Endothelial cell (in vitro differentiated cells): ENCODE results near the gene TMPO. TPM values are rescaled to one million over a fixed set of nuclear protein-coding genes. Genes with fewer than 3 reads are reported as not detected.

Experiments used
- DNase-seq: peaks from one replicate; pipeline ENCODE4 v3.0.0; 2021; ENCODE audit warnings: low spot score
- H3K27ac Mint-ChIP-seq: one replicate; pipeline ENCODE4 v1.8.0; 2021; ENCODE audit warnings: mixed read lengths, inconsistent platforms; ENCODE audit not compliant: unreplicated experiment
- H3K27me3 Mint-ChIP-seq: one replicate; pipeline ENCODE4 v1.8.0; 2021; ENCODE audit warnings: mild to moderate bottlenecking, moderate library complexity, mixed read lengths, inconsistent platforms; ENCODE audit not compliant: unreplicated experiment
- H3K36me3 Mint-ChIP-seq: one replicate; pipeline ENCODE4 v1.8.0; 2021; ENCODE audit warnings: mild to moderate bottlenecking, low read depth, mixed read lengths, inconsistent platforms; ENCODE audit not compliant: unreplicated experiment
- H3K4me1 Mint-ChIP-seq: one replicate; pipeline ENCODE4 v1.8.0; 2021; ENCODE audit warnings: mild to moderate bottlenecking, mixed read lengths, inconsistent platforms; ENCODE audit not compliant: unreplicated experiment
- H3K4me3 Mint-ChIP-seq: one replicate; pipeline ENCODE4 v1.8.0; 2021; ENCODE audit warnings: mild to moderate bottlenecking, mixed read lengths, inconsistent platforms; ENCODE audit not compliant: unreplicated experiment
- H3K9me3 Mint-ChIP-seq: one replicate; pipeline ENCODE4 v1.8.0; 2021; ENCODE audit warnings: mixed read lengths, inconsistent platforms; ENCODE audit not compliant: unreplicated experiment
- CTCF ChIP-seq: fragments of 200-600 bp; sonication (generic); IDR thresholded peaks from one replicate; pipeline ENCODE4 v1.5.0; 2021; ENCODE audit warnings: antibody characterized with exemption; ENCODE audit not compliant: unreplicated experiment
- total RNA-seq: library from RNA; stranded (reverse); fragmentation: NEBNext Ultra II Directional; extraction: Animal tissue kit (Norgen Biotek cat#: 25700); gene quantifications from one replicate; pipeline ENCODE4 v1.2.1, GENCODE V29; 2021; ENCODE audit not compliant: unreplicated experiment

TMPO gene
- total RNA-seq, 1 donor from 2014 or later = 125 TPM

GRCh38 chr12:98578821-98579220, 63.4 kb downstream of the TMPO start:
- Mint-ChIP-seq H3K9me3 (no peaks in the 10 kb centered on the region), H3K27ac (no peak overlapping the region), H3K4me3 (no peak overlapping the region), H3K27me3 (peaks cover 2% of the 10 kb centered on the region), H3K36me3 (no peaks in the 10 kb centered on the region), H3K4me1 (no peaks in the 10 kb centered on the region)
- no peak for DNase-seq
- no peak for TF ChIP-seq CTCF

- DNase-seq = no peak
- no peak overlapping the region for H3K4me3 Mint-ChIP-seq
- no peaks in the 10 kb centered on the region for H3K4me1 Mint-ChIP-seq
Measured at GRCh38 chr12:98579347-98579746, 64.0 kb downstream of the TMPO start.

GRCh38 chr12:98579835-98580234, 64.4 kb downstream of the TMPO start:
- no peak overlapping the region for H3K4me3 Mint-ChIP-seq
- no peaks in the 10 kb centered on the region for H3K4me1 Mint-ChIP-seq
- H3K27me3 Mint-ChIP-seq = peaks cover 2% of the 10 kb centered on the region
- H3K9me3 Mint-ChIP-seq = no peaks in the 10 kb centered on the region
- no peaks in the 10 kb centered on the region for H3K36me3 Mint-ChIP-seq
- H3K27ac Mint-ChIP-seq = no peak overlapping the region
- no peak for TF ChIP-seq CTCF
- DNase-seq = no peak

More at GRCh38 chr12:98579347-98579746, 64.0 kb downstream of the TMPO start:
- Mint-ChIP-seq H3K27ac (no peak overlapping the region), H3K36me3 (no peaks in the 10 kb centered on the region), H3K27me3 (peaks cover 2% of the 10 kb centered on the region), H3K9me3 (no peaks in the 10 kb centered on the region)
- TF ChIP-seq CTCF = no peak

- Mint-ChIP-seq H3K9me3 (no peaks in the 10 kb centered on the region), H3K4me3 (no peak overlapping the region), H3K27ac (no peak overlapping the region), H3K4me1 (no peaks in the 10 kb centered on the region), H3K27me3 (peaks cover 2% of the 10 kb centered on the region), H3K36me3 (no peaks in the 10 kb centered on the region)
- no peak for TF ChIP-seq CTCF
- no peak for DNase-seq
Measured at GRCh38 chr12:98580695-98581094, 65.3 kb downstream of the TMPO start.

GRCh38 chr12:98581101-98581500, 65.7 kb downstream of the TMPO start:
- no peaks in the 10 kb centered on the region for H3K4me1 Mint-ChIP-seq
- H3K36me3 Mint-ChIP-seq = no peaks in the 10 kb centered on the region
- H3K9me3 Mint-ChIP-seq = no peaks in the 10 kb centered on the region
- peaks cover 2% of the 10 kb centered on the region for H3K27me3 Mint-ChIP-seq
- no peak for DNase-seq
- TF ChIP-seq CTCF = no peak
- H3K27ac Mint-ChIP-seq = no peak overlapping the region
- H3K4me3 Mint-ChIP-seq = no peak overlapping the region
